K562 (cell line): ENCODE data around the gene CGN. TPM values are rescaled to one million over a fixed set of nuclear protein-coding genes. Genes with fewer than 3 reads are reported as not detected.

Experiments used
- ATF1 ChIP-seq, 2 experiments: fragments of 450-650 bp in 1 of 2; IDR thresholded peaks; 2 replicates each; pipeline ENCODE4 v1.6.1; 2016; ENCODE audit warnings: missing compliant biosample characterization in 1 of 2, missing genetic modification characterization in 1 of 2
- BRD9 ChIP-seq: fragments of 450-650 bp; IDR thresholded peaks from 2 replicates; pipeline ENCODE4 v1.6.1; 2018; ENCODE audit warnings: low read depth; ENCODE audit not compliant: partially characterized antibody
- MYC ChIP-seq, 2 experiments: fragments of 250-450 bp in 1 of 2; sonication (Bioruptor Pico) in 1 of 2; IDR thresholded peaks; 2 replicates each; pipeline versions ENCODE4 v1.5.1 to v1.6.1; 2012 to 2021; ENCODE audit warnings: low read depth in 2 of 2, borderline replicate concordance in 1 of 2, improper control_type of control experiment in 1 of 2, low read length in 1 of 2, mild to moderate bottlenecking in 1 of 2, moderate library complexity in 1 of 2
- POLR2G ChIP-seq: fragments of 200-400 bp; formaldehyde crosslinking; IDR thresholded peaks from 2 replicates; pipeline ENCODE4 v1.6.1; 2017; ENCODE audit warnings: low read depth, mild to moderate bottlenecking, antibody characterized with exemption, low read length, moderate library complexity
- RHOXF2B ChIP-seq: fragments of 250-450 bp; sonication (Bioruptor Pico); conservative IDR thresholded peaks from 2 replicates; pipeline ENCODE4 v1.5.1; 2021
- SMAD4 ChIP-seq: fragments of 250-450 bp; sonication (Bioruptor Pico); conservative IDR thresholded peaks from 2 replicates; pipeline ENCODE4 v1.8.0; 2021; ENCODE audit warnings: inconsistent platforms, mild to moderate bottlenecking, moderate library complexity
- SMARCC2 ChIP-seq: fragments of 450-650 bp; IDR thresholded peaks from 2 replicates; pipeline ENCODE4 v1.6.1; 2017; ENCODE audit warnings: antibody characterized with exemption, moderate library complexity, mild to moderate bottlenecking, low read depth
- SRF ChIP-seq, 2 experiments: fragments of 250-450, 450-650 bp in 1 of 2; sonication (Bioruptor Pico) in 1 of 2; sonication (generic) in 1 of 2; formaldehyde crosslinking; IDR thresholded peaks; 2 replicates each; pipeline versions ENCODE4 v1.5.0 to v1.5.1; 2020 to 2022; ENCODE audit warnings: mild to moderate bottlenecking in 1 of 2, missing genetic modification reagents in 1 of 2
- SUPT5H ChIP-seq: fragments of 450-650 bp; IDR thresholded peaks from 2 replicates; pipeline ENCODE4 v1.6.1; 2016
- TEAD2 ChIP-seq: fragments of 450-650 bp; IDR thresholded peaks from 2 replicates; pipeline ENCODE4 v1.6.1; 2016; ENCODE audit warnings: missing genetic modification characterization, control low read depth, missing compliant biosample characterization
- ZBTB9 ChIP-seq: fragments of 450-650 bp; formaldehyde crosslinking; IDR thresholded peaks from 2 replicates; pipeline ENCODE4 v1.4.0; 2020; ENCODE audit warnings: mild to moderate bottlenecking, moderate library complexity
- ZKSCAN1 ChIP-seq: fragments of 150-350 bp; IDR thresholded peaks from 2 replicates; pipeline ENCODE4 v1.6.1; 2016; ENCODE audit warnings: low read depth, low read length
- ZSCAN29 ChIP-seq: fragments of 450-650 bp; IDR thresholded peaks from 2 replicates; pipeline ENCODE4 v1.6.1; 2017
- polyA plus RNA-seq, 8 experiments: library from polyadenylated mRNA; depleted of rRNA in 4 of 8; stranded (reverse) in 5 of 8; unstranded in 3 of 8; fragments of >200 nt; fragmentation: Nextera tagmentation in 2 of 8; fragmentation: Illumina TruSeq in 1 of 8; extraction: Ambion mirVana in 2 of 8; extraction: Trizol in 1 of 8; gene quantifications; 2 replicates each; pipeline versions ENCODE4 v1.2.1 to v1.2.3, GENCODE V29; 2011 to 2014; ENCODE audit warnings: inconsistent platforms in 1 of 8, missing spikeins in 1 of 8
- total RNA-seq, 7 experiments: library from RNA; depleted of rRNA in 6 of 7; stranded (reverse); fragments of >200 nt in 6 of 7; fragmentation: Illumina TruSeq in 2 of 7; extraction: Trizol in 2 of 7; gene quantifications; 2 replicates each; pipeline versions ENCODE4 v1.2.1 to v1.2.3, GENCODE V29; 2011 to 2021; ENCODE audit warnings: low replicate concordance in 1 of 7
- TF ChIP-seq, protein P1 (sequence below): fragments of 450-650 bp; IDR thresholded peaks from 2 replicates; pipeline ENCODE4 v1.6.1; 2018; ENCODE audit warnings: mild to moderate bottlenecking, low read depth; ENCODE audit not compliant: partially characterized antibody
- TF ChIP-seq, protein P2 (sequence below): sonication (generic); formaldehyde crosslinking; IDR thresholded peaks from 2 replicates; pipeline ENCODE4 v1.8.0; 2023; ENCODE audit warnings: mild to moderate bottlenecking, missing genetic modification reagents
- TF ChIP-seq, protein P3 (sequence below): sonication (generic); formaldehyde crosslinking; IDR thresholded peaks from 2 replicates; pipeline ENCODE4 v1.8.0; 2022; ENCODE audit warnings: mild to moderate bottlenecking, missing genetic modification reagents
- TF ChIP-seq, protein P4 (sequence below): IDR thresholded peaks from 3 replicates; pipeline ENCODE4 v1.6.1; 2011; ENCODE audit warnings: borderline replicate concordance, mild to moderate bottlenecking, moderate library complexity; ENCODE audit not compliant: insufficient read length; ENCODE audit errors: extremely low read depth

The CGN gene
- total and polyA plus RNA-seq, 9 of the 15 experiments (the other 6 are each of a cell fraction or from before 2014, with no cell fraction given): 0.03 to 1.4 (median 0.14) TPM; not detected in 2

- TF ChIP-seq, protein P1, sequence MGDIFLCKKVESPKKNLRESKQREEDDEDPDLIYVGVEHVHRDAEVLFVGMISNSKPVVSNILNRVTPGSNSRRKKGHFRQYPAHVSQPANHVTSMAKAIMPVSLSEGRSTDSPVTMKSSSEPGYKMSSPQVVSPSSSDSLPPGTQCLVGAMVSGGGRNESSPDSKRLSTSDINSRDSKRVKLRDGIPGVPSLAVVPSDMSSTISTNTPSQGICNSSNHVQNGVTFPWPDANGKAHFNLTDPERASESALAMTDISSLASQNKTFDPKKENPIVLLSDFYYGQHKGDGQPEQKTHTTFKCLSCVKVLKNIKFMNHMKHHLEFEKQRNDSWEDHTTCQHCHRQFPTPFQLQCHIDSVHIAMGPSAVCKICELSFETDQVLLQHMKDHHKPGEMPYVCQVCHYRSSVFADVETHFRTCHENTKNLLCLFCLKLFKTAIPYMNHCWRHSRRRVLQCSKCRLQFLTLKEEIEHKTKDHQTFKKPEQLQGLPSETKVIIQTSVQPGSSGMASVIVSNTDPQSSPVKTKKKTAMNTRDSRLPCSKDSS: no peak
- TF ChIP-seq RHOXF2B: no peak
- TF ChIP-seq ATF1 (CRISPR knock-in tag; IDR thresholded peaks at IDR 0.05): no peak
- peak; percentile 60; the same call in 1 of the 2 replicates for TF ChIP-seq ATF1 (tag; IDR thresholded peaks at IDR 0.05)
- peak; percentile 37; the same call in 1 of the 2 replicates for TF ChIP-seq SUPT5H
- TF ChIP-seq, protein P2, sequence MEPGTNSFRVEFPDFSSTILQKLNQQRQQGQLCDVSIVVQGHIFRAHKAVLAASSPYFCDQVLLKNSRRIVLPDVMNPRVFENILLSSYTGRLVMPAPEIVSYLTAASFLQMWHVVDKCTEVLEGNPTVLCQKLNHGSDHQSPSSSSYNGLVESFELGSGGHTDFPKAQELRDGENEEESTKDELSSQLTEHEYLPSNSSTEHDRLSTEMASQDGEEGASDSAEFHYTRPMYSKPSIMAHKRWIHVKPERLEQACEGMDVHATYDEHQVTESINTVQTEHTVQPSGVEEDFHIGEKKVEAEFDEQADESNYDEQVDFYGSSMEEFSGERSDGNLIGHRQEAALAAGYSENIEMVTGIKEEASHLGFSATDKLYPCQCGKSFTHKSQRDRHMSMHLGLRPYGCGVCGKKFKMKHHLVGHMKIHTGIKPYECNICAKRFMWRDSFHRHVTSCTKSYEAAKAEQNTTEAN (CRISPR knock-in tag): no peak
- TF ChIP-seq ZBTB9: no peak
- no peak for TF ChIP-seq ZSCAN29
- no peak for TF ChIP-seq SMARCC2
- peak; percentile 53; the same call in 1 of the 2 replicates for TF ChIP-seq ZKSCAN1
- TF ChIP-seq, protein P3, sequence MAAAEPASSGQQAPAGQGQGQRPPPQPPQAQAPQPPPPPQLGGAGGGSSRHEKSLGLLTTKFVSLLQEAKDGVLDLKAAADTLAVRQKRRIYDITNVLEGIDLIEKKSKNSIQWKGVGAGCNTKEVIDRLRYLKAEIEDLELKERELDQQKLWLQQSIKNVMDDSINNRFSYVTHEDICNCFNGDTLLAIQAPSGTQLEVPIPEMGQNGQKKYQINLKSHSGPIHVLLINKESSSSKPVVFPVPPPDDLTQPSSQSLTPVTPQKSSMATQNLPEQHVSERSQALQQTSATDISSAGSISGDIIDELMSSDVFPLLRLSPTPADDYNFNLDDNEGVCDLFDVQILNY (CRISPR knock-in tag): no peak
- peak; percentile 55; the same call in 1 of the 2 replicates for TF ChIP-seq MYC (IDR thresholded peaks at IDR 0.05; ENCODE audit: low read depth, low read length)
- TF ChIP-seq MYC (CRISPR knock-in tag; IDR thresholded peaks at IDR 0.05; ENCODE audit: borderline replicate concordance, low read depth): no peak
- TF ChIP-seq SMAD4 (CRISPR knock-in tag): peak; percentile 51; the same call in 1 of the 2 replicates
- TF ChIP-seq, protein P4, sequence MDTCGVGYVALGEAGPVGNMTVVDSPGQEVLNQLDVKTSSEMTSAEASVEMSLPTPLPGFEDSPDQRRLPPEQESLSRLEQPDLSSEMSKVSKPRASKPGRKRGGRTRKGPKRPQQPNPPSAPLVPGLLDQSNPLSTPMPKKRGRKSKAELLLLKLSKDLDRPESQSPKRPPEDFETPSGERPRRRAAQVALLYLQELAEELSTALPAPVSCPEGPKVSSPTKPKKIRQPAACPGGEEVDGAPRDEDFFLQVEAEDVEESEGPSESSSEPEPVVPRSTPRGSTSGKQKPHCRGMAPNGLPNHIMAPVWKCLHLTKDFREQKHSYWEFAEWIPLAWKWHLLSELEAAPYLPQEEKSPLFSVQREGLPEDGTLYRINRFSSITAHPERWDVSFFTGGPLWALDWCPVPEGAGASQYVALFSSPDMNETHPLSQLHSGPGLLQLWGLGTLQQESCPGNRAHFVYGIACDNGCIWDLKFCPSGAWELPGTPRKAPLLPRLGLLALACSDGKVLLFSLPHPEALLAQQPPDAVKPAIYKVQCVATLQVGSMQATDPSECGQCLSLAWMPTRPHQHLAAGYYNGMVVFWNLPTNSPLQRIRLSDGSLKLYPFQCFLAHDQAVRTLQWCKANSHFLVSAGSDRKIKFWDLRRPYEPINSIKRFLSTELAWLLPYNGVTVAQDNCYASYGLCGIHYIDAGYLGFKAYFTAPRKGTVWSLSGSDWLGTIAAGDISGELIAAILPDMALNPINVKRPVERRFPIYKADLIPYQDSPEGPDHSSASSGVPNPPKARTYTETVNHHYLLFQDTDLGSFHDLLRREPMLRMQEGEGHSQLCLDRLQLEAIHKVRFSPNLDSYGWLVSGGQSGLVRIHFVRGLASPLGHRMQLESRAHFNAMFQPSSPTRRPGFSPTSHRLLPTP: no peak
- no peak for TF ChIP-seq TEAD2 (tag)
- peak in 1 of 2 experiments; percentile 88; a peak in 1 of 4 replicates for TF ChIP-seq SRF (CRISPR knock-in tag; IDR thresholded peaks at IDR 0.05)
- peak; percentile 9 for TF ChIP-seq BRD9
- peak; percentile 26; the same call in 1 of the 2 replicates for TF ChIP-seq POLR2G
These were observed 63.7 kb downstream of the CGN start (continued) for GRCh38 chr1:151574575-151575529.
